ENCODE results near the gene ONECUT3.

Gene ONECUT3

GRCh38 chr19:1808395-1808731 is 55.1 kb downstream of the ONECUT3 start:
- peak; percentile 68; the same call in 1 of the 2 replicates for TF ChIP-seq ZNF792 (tag by site-specific recombination; IDR thresholded peaks at IDR 0.05)
- TF ChIP-seq ZNF19 (tag by site-specific recombination; IDR thresholded peaks at IDR 0.05; ENCODE audit: low read depth) = no peak
- no peak for TF ChIP-seq ZNF221 (tag by site-specific recombination; IDR thresholded peaks at IDR 0.05; ENCODE audit: borderline replicate concordance)
- H3K36me3 ChIP-seq (ENCODE audit: control insufficient read depth in 2 of 2, insufficient read depth in 1 of 2, low read length in 2 of 2) = no peaks in the 10 kb centered on the region
- no peak overlapping the region for H3K27ac ChIP-seq (ENCODE audit: extremely low read depth, low read depth, low read length)
- H3K4me3 ChIP-seq (ENCODE audit: low read depth, low read length) = no peak overlapping the region
- H3K9me3 ChIP-seq (ENCODE audit: control insufficient read depth, insufficient read depth, low read depth, low read length) = no peaks in the 10 kb centered on the region
- POLR2A ChIA-PET = no interaction called here
- no peaks in the 10 kb centered on the region for H3K4me1 ChIP-seq (ENCODE audit: control insufficient read depth, insufficient read depth, low read length)
- CTCF ChIA-PET = interaction anchor here (1.2 to 1.5 kb wide), 3 partner anchors 11 to 20 kb away, joined by 4 to 5 read pairs (median 4); no protein-coding TSS in a partner anchor

DNA sequence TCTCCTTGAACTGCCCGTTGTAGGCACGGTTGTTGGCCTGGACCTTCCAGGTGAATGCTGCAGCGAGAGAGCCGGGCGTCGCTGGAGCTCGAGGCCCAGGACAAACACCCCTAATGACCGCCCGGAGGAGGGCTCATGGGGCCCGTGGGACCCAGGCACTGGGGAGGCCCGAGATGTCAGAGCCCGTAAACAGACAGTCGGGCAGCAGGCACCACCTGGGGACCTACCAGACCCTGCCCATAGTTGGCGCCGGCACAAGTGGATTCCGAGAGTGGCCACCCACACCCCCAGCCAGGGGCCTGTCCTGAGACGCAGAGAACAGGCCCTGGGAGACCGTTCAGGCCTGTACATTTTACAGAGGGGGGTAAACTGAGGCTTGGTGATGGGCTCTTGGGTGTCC is 56.4 kb downstream of the ONECUT3 start:
- H3K9me3 ChIP-seq (ENCODE audit: control insufficient read depth, insufficient read depth, low read depth, low read length) = no peaks in the 10 kb centered on the region
- H3K4me1 ChIP-seq (ENCODE audit: control insufficient read depth, insufficient read depth, low read length) = no peaks in the 10 kb centered on the region
- H3K4me3 ChIP-seq (ENCODE audit: low read depth, low read length) = no peak overlapping the region
- POLR2A ChIA-PET = interaction anchor here (0.6 kb wide), 1 partner anchor 29 kb away, joined by 3 read pairs; no protein-coding TSS in a partner anchor
- no peak overlapping the region for H3K27ac ChIP-seq (ENCODE audit: extremely low read depth, low read depth, low read length)
- CTCF ChIA-PET = interaction anchor here (0.8 to 1.5 kb wide), 5 partner anchors 13 to 28 kb away, joined by 4 to 8 read pairs (median 4); no protein-coding TSS in a partner anchor
- TF ChIP-seq ZNF155 (tag by site-specific recombination; IDR thresholded peaks at IDR 0.05) = no peak
- no peak for TF ChIP-seq ZNF19 (tag by site-specific recombination; IDR thresholded peaks at IDR 0.05; ENCODE audit: low read depth)
- no peak for TF ChIP-seq ZNF571 (tag by site-specific recombination; IDR thresholded peaks at IDR 0.05)
- no peak for TF ChIP-seq OSR2 (tag by site-specific recombination; IDR thresholded peaks at IDR 0.05)
- H3K36me3 ChIP-seq (ENCODE audit: control insufficient read depth in 2 of 2, insufficient read depth in 1 of 2, low read length in 2 of 2) = peaks cover 0 to 1% of the 10 kb centered on the region in 2 experiments; a peak in 1 of 3 replicates

DNA sequence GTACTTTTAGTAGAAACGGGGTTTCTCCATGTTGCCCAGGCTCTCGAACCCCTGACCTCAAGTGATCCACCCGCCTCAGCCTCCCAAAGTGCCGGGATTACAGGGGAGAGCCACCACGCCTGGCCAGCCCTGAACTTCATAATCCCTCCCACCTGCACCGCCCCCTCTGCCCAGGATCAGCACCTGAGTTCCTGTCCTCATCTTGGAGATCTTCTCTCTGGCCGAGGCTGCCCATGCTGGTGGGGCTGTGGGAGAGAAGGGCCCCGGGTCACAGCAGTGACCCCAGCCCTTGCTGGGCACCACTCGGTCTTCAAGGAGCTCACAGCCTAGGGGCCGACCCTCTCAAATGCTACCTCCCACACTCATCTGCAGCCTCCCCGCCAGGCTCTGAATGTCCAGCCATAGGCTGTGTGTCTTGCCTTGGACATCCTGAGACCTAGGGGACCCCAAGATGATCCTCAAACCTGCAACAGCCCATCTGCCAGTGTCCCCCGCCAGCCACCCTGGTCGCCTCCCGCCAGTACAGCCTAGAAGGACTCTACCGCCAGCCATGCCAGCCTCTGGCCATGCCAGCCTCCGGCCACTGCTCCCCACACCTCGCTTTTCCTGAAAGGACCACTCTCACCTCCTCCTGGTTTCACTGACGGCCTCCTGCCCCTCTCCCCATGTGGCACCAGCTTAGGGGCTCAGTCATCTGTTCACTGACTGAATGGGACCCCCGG is 57.3 kb downstream of the ONECUT3 start:
- ChIA-PET CTCF (interaction anchor here (0.7 to 1.2 kb wide), 3 partner anchors 14 to 138 kb away, joined by 3 to 8 read pairs (median 3); no protein-coding TSS in a partner anchor), POLR2A (interaction anchor here (0.6 kb wide), 1 partner anchor 29 kb away, joined by 3 read pairs; no protein-coding TSS in a partner anchor)
- Histone ChIP-seq H3K4me3 (ENCODE audit: low read depth, low read length) (no peak overlapping the region), H3K27ac (ENCODE audit: extremely low read depth, low read depth, low read length) (no peak overlapping the region), H3K4me1 (ENCODE audit: control insufficient read depth, insufficient read depth, low read length) (no peaks in the 10 kb centered on the region), H3K36me3 (ENCODE audit: control insufficient read depth in 2 of 2, insufficient read depth in 1 of 2, low read length in 2 of 2) (peaks cover 0 to 8% of the 10 kb centered on the region in 2 experiments; a peak in 1 of 3 replicates), H3K9me3 (ENCODE audit: control insufficient read depth, insufficient read depth, low read depth, low read length) (no peaks in the 10 kb centered on the region)
- TF ChIP-seq ZNF366 (tag by site-specific recombination; conservative IDR thresholded peaks at IDR 0.05) = no peak
- TF ChIP-seq SP2 (tag by site-specific recombination; IDR thresholded peaks at IDR 0.05) = peak; percentile 36
- TF ChIP-seq KLF1 (tag by site-specific recombination; IDR thresholded peaks at IDR 0.05) = peak; percentile 46
- TF ChIP-seq KLF8 (tag by site-specific recombination; IDR thresholded peaks at IDR 0.05) = peak; percentile 70; the same call in 1 of the 2 replicates
- TF ChIP-seq ZNF560 (tag by site-specific recombination; IDR thresholded peaks at IDR 0.05; ENCODE audit: borderline replicate concordance) = no peak
- no peak for TF ChIP-seq SALL2 (tag by site-specific recombination; IDR thresholded peaks at IDR 0.05; ENCODE audit: borderline replicate concordance)
- peak; percentile 44 for TF ChIP-seq ZFHX2 (tag by site-specific recombination; conservative IDR thresholded peaks at IDR 0.05)
- TF ChIP-seq, protein P1, sequence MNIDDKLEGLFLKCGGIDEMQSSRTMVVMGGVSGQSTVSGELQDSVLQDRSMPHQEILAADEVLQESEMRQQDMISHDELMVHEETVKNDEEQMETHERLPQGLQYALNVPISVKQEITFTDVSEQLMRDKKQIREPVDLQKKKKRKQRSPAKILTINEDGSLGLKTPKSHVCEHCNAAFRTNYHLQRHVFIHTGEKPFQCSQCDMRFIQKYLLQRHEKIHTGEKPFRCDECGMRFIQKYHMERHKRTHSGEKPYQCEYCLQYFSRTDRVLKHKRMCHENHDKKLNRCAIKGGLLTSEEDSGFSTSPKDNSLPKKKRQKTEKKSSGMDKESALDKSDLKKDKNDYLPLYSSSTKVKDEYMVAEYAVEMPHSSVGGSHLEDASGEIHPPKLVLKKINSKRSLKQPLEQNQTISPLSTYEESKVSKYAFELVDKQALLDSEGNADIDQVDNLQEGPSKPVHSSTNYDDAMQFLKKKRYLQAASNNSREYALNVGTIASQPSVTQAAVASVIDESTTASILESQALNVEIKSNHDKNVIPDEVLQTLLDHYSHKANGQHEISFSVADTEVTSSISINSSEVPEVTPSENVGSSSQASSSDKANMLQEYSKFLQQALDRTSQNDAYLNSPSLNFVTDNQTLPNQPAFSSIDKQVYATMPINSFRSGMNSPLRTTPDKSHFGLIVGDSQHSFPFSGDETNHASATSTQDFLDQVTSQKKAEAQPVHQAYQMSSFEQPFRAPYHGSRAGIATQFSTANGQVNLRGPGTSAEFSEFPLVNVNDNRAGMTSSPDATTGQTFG (tag by site-specific recombination; IDR thresholded peaks at IDR 0.05; ENCODE audit: borderline replicate concordance) = no peak
- TF ChIP-seq PRDM4 (tag by site-specific recombination; IDR thresholded peaks at IDR 0.05) = no peak
- TF ChIP-seq EGR2 (tag by site-specific recombination; IDR thresholded peaks at IDR 0.05; ENCODE audit: low read depth) = peak; percentile 56; the same call in 1 of the 2 replicates
- TF ChIP-seq ZFP41 (tag by site-specific recombination; IDR thresholded peaks at IDR 0.05; ENCODE audit: borderline replicate concordance) = no peak
- no peak for TF ChIP-seq ZNF423 (tag by site-specific recombination; IDR thresholded peaks at IDR 0.05)

All from HEK293 (cell line).